H1 (cell line): Measurements from ENCODE around the gene SNAPC2. TPM values are rescaled to one million over a fixed set of nuclear protein-coding genes. Genes with fewer than 3 reads are reported as not detected.

Experiments used
- CTCF ChIA-PET: fragments of 300-600 bp; sonication (Branson Sonifier 250); formaldehyde crosslinking; loops from one replicate; lab custom pipeline; 2021; ENCODE audit not compliant: partially characterized antibody; lab: Charles Lee
- POLR2A ChIA-PET: fragments of 300-600 bp; sonication (Branson Sonifier 250); formaldehyde crosslinking; loops from one replicate; lab custom pipeline; 2021; ENCODE audit warnings: inconsistent platforms; ENCODE audit not compliant: partially characterized antibody; lab: Charles Lee
- DNase-seq, 2 experiments: peaks; one replicate each; pipeline versions ENCODE4 v3.0.0 to v3.0.0-alpha.2; 2010 to 2022; ENCODE audit warnings: low spot score in 2 of 2, low read depth in 1 of 2, mixed read lengths in 1 of 2
- FAIRE-seq: peaks from 2 replicates; lab custom pipeline; 2011; peaks lifted over from hg19 to GRCh38; lab: Jason Lieb, UNC
- H2AFZ ChIP-seq: 2 replicates; pipeline ENCODE4 v1.8.1; 2012; ENCODE audit warnings: low read length, inconsistent platforms
- H2AK5ac ChIP-seq: 2 replicates; pipeline ENCODE4 v1.6.1; 2013; ENCODE audit warnings: low read depth, low read length
- H2BK120ac ChIP-seq: replicated peaks from 2 replicates; pipeline ENCODE3; 2013; ENCODE audit warnings: low read depth, low read length, inconsistent platforms
- H2BK12ac ChIP-seq: 2 replicates; pipeline ENCODE4 v1.6.1; 2013; ENCODE audit warnings: low read depth, low read length
- H2BK15ac ChIP-seq: 2 replicates; pipeline ENCODE4 v1.6.1; 2013; ENCODE audit warnings: low read length
- H2BK20ac ChIP-seq: 2 replicates; pipeline ENCODE4 v1.6.1; 2013; ENCODE audit warnings: low read length
- H2BK5ac ChIP-seq: 2 replicates; pipeline ENCODE4 v1.6.1; 2013; ENCODE audit warnings: low read depth, low read length
- H3K14ac ChIP-seq: 2 replicates; pipeline ENCODE4 v1.6.1; 2013; ENCODE audit warnings: inconsistent platforms; ENCODE audit not compliant: insufficient read length
- H3K18ac ChIP-seq: 2 replicates; pipeline ENCODE4 v1.6.1; 2013; ENCODE audit warnings: low read length; ENCODE audit errors: extremely low read depth
- H3K23ac ChIP-seq: 2 replicates; pipeline ENCODE4 v1.6.1; 2013; ENCODE audit warnings: inconsistent platforms; ENCODE audit not compliant: insufficient read length
- H3K23me2 ChIP-seq: 2 replicates; pipeline ENCODE4 v1.6.1; 2013; ENCODE audit warnings: low read depth, low read length
- H3K27ac ChIP-seq: 2 replicates; pipeline ENCODE4 v1.6.1; 2011; ENCODE audit warnings: low read depth, low read length, inconsistent platforms
- H3K27me3 ChIP-seq, 4 experiments: replicated peaks in 1 of 4; 1 replicate in 1 of 4; 2 replicates in 3 of 4; pipeline versions ENCODE4 v1.6.1 to v1.8.1; 2011 to 2013; ENCODE audit warnings: low read length in 3 of 4, mild to moderate bottlenecking in 3 of 4, inconsistent platforms in 2 of 4, mixed read lengths in 2 of 4, moderate library complexity in 1 of 4; ENCODE audit not compliant: control insufficient read depth in 3 of 4, insufficient read depth in 3 of 4; ENCODE audit errors: extremely low read depth in 1 of 4
- H3K36me3 ChIP-seq, 4 experiments: 2 replicates each; pipeline versions ENCODE4 v1.6.1 to v1.8.1; 2011 to 2013; ENCODE audit warnings: mild to moderate bottlenecking in 4 of 4, low read length in 3 of 4, moderate library complexity in 2 of 4, control low read depth in 1 of 4, inconsistent platforms in 1 of 4; ENCODE audit not compliant: insufficient read depth in 4 of 4, control insufficient read depth in 2 of 4
- H3K4ac ChIP-seq: replicated peaks from 2 replicates; pipeline ENCODE3; 2013; ENCODE audit warnings: low read length, low read depth, mixed read lengths, inconsistent platforms; ENCODE audit not compliant: insufficient read length
- H3K4me1 ChIP-seq, 4 experiments: replicated peaks in 1 of 4; 1 replicate in 1 of 4; 2 replicates in 3 of 4; pipeline versions ENCODE4 v1.6.1 to v1.8.1; 2011 to 2013; ENCODE audit warnings: low read length in 3 of 4, inconsistent platforms in 2 of 4, mixed read lengths in 1 of 4; ENCODE audit not compliant: insufficient read depth in 4 of 4, control insufficient read depth in 3 of 4
- H3K4me2 ChIP-seq, 2 experiments: 2 replicates each; pipeline versions ENCODE4 v1.6.1 to v1.8.1; 2011 to 2013; ENCODE audit warnings: low read depth in 2 of 2, low read length in 2 of 2, control low read depth in 1 of 2, inconsistent platforms in 1 of 2, mild to moderate bottlenecking in 1 of 2; ENCODE audit not compliant: insufficient read depth in 1 of 2
- H3K4me3 ChIP-seq, 4 experiments: fragments of 200-600, 300-600 bp in 1 of 4; sonication (generic), shearing (Covaris generic), sonication (Bioruptor Twin) in 1 of 4; 2 replicates each; pipeline versions ENCODE4 v1.5.1 to v1.8.1; 2011 to 2016; ENCODE audit warnings: low read length in 4 of 4, low read depth in 3 of 4, control low read depth in 2 of 4, inconsistent platforms in 2 of 4, mild to moderate bottlenecking in 2 of 4, mixed read lengths in 1 of 4, moderate library complexity in 1 of 4; ENCODE audit not compliant: insufficient read depth in 2 of 4; ENCODE audit errors: extremely low read depth in 1 of 4
- H3K56ac ChIP-seq: replicated peaks from 2 replicates; pipeline ENCODE3; 2013; ENCODE audit warnings: low read depth, mild to moderate bottlenecking, mixed read lengths, low read length, inconsistent platforms; ENCODE audit not compliant: insufficient read length
- H3K79me1 ChIP-seq: 2 replicates; pipeline ENCODE4 v1.6.1; 2013; ENCODE audit warnings: low read depth, low read length, control low read depth
- H3K79me2 ChIP-seq, 2 experiments: 2 replicates each; pipeline versions ENCODE4 v1.6.1 to v1.8.1; 2012 to 2013; ENCODE audit warnings: low read length in 2 of 2, mild to moderate bottlenecking in 2 of 2, inconsistent platforms in 1 of 2; ENCODE audit not compliant: insufficient read depth in 2 of 2, control insufficient read depth in 1 of 2
- H3K9ac ChIP-seq, 4 experiments: replicated peaks in 1 of 4; 1 replicate in 1 of 4; 2 replicates in 3 of 4; pipeline versions ENCODE4 v1.6.1 to v1.8.1; 2011 to 2013; ENCODE audit warnings: low read depth in 3 of 4, low read length in 3 of 4, control low read depth in 2 of 4, mild to moderate bottlenecking in 2 of 4, moderate library complexity in 2 of 4, inconsistent platforms in 1 of 4; ENCODE audit errors: extremely low read depth in 1 of 4
- H3K9me3 ChIP-seq, 2 experiments: 2 replicates each; pipeline versions ENCODE4 v1.6.1 to v1.8.1; 2012 to 2013; ENCODE audit warnings: mild to moderate bottlenecking in 2 of 2, moderate library complexity in 2 of 2, control low read depth in 1 of 2, inconsistent platforms in 1 of 2, low read depth in 1 of 2, low read length in 1 of 2, mixed read lengths in 1 of 2; ENCODE audit not compliant: insufficient read depth in 2 of 2
- H4K20me1 ChIP-seq, 2 experiments: replicated peaks in 1 of 2; 2 replicates each; pipeline versions ENCODE3 to v1.8.1; 2011 to 2013; ENCODE audit warnings: inconsistent platforms in 2 of 2, low read length in 2 of 2, mild to moderate bottlenecking in 1 of 2; ENCODE audit not compliant: insufficient read depth in 2 of 2, control insufficient read depth in 1 of 2
- H4K5ac ChIP-seq: 2 replicates; pipeline ENCODE4 v1.6.1; 2013; ENCODE audit warnings: low read length, low read depth, mixed read lengths, inconsistent platforms; ENCODE audit not compliant: insufficient read length
- H4K8ac ChIP-seq: 2 replicates; pipeline ENCODE4 v1.8.0; 2013; ENCODE audit warnings: mild to moderate bottlenecking, moderate library complexity, low read length, inconsistent platforms; ENCODE audit not compliant: insufficient read depth; ENCODE audit errors: extremely low read depth
- H4K91ac ChIP-seq: replicated peaks from 2 replicates; pipeline ENCODE3; 2013; ENCODE audit warnings: low read length, mixed read lengths, inconsistent platforms; ENCODE audit not compliant: insufficient read length
- BACH1 ChIP-seq: IDR thresholded peaks from 2 replicates; pipeline ENCODE4 v1.6.1; 2012; ENCODE audit warnings: low read length, improper control_type of control experiment
- CREB1 ChIP-seq: IDR thresholded peaks from 2 replicates; pipeline ENCODE4 v1.6.1; 2012; ENCODE audit warnings: inconsistent platforms
- RAD21 ChIP-seq, 2 experiments: IDR thresholded peaks in 1 of 2; conservative IDR thresholded peaks in 1 of 2; 2 replicates each; pipeline ENCODE4 v1.6.1; 2011; ENCODE audit warnings: low read depth in 2 of 2, low read length in 2 of 2, improper control_type of control experiment in 1 of 2, inconsistent platforms in 1 of 2, mild to moderate bottlenecking in 1 of 2, moderate library complexity in 1 of 2
- RBBP5 ChIP-seq: IDR thresholded peaks from 2 replicates; pipeline ENCODE4 v1.7.1; 2012; ENCODE audit warnings: low read depth, mild to moderate bottlenecking, inconsistent platforms, low read length, moderate library complexity, borderline replicate concordance
- SP2 ChIP-seq: IDR thresholded peaks from 2 replicates; pipeline ENCODE4 v1.6.1; 2012; ENCODE audit warnings: mild to moderate bottlenecking, low read length, inconsistent platforms
- WGBS, 2 experiments: shearing (Covaris generic) in 1 of 2; methylation state at CpG; one replicate each; pipeline versions ENCODE4 v1.1.6 to v1.1.7; 2013 to 2015; ENCODE audit warnings: low lambda C conversion rate in 2 of 2, mixed read lengths in 2 of 2, inconsistent platforms in 1 of 2, low coverage in 1 of 2, missing lambda C conversion rate in 1 of 2; ENCODE audit not compliant: insufficient replicate concordance in 2 of 2, insufficient coverage in 1 of 2, insufficient read length in 1 of 2; ENCODE audit errors: extremely low coverage in 1 of 2, missing lambda C conversion rate in 1 of 2; 5-methylcytosine and 5-hydroxymethylcytosine counted together
- polyA plus RNA-seq, 7 experiments: library from polyadenylated mRNA; depleted of rRNA in 3 of 7; stranded (reverse) in 5 of 7; unstranded in 2 of 7; fragments of >200 nt in 5 of 7; fragments of 200-250 nt in 2 of 7; gene quantifications; 1 replicate in 5 of 7; 2 replicates in 1 of 7; 4 replicates in 1 of 7; pipeline versions ENCODE4 v1.2.1 to v1.2.3, GENCODE V29; 2011 to 2013; ENCODE audit warnings: missing spikeins in 2 of 7, mixed read lengths in 2 of 7
- total RNA-seq: library from RNA; stranded (reverse); fragmentation: NEBNext Ultra II Directional; extraction: Animal tissue kit (Norgen Biotek cat#: 25700); gene quantifications from 2 replicates; pipeline ENCODE4 v1.2.1, GENCODE V29; 2021
- TF ChIP-seq, protein P1 (sequence below): IDR thresholded peaks from 2 replicates; pipeline ENCODE4 v1.6.1; 2012; ENCODE audit warnings: low read length, inconsistent platforms
- TF ChIP-seq, protein P2 (sequence below), 3 experiments: IDR thresholded peaks; 1 replicate in 2 of 3; 2 replicates in 1 of 3; pipeline versions ENCODE4 v1.5.1 to v1.6.1; 2011; ENCODE audit warnings: low read length in 3 of 3, mild to moderate bottlenecking in 3 of 3, inconsistent platforms in 2 of 3, low read depth in 1 of 3, moderate library complexity in 1 of 3; ENCODE audit not compliant: insufficient read depth in 1 of 3; ENCODE audit errors: control extremely low read depth in 1 of 3
- TF ChIP-seq, protein P3 (sequence below): IDR thresholded peaks from 2 replicates; pipeline ENCODE4 v1.6.1; 2011; ENCODE audit warnings: low read depth, mild to moderate bottlenecking, low read length; ENCODE audit not compliant: insufficient read depth

The SNAPC2 gene
- total and polyA plus RNA-seq, 2 of the 8 experiments (the other 6 are each of a cell fraction or from before 2014, with no cell fraction given) = 18.2 to 20.3 TPM

DNA sequence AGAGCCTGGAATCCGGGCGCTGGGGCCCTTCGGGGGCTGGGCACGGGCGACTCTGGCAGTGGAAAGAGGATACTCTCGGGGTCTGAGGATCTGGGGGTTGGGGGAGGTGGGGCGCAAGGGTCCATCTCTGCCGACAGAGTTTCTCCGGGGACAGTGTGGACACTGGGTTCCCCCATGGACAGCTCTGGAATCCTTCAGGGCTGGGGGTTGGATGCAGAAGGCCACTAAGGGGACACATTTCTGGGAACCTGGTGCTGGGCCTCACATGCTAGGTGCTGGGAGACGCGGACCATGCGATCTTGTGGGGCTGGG lies 3.2 kb upstream of the SNAPC2 start:
- peak overlapping the region; percentile 86 to 94 for H3K4me2 ChIP-seq
- H2AK5ac ChIP-seq = no peak overlapping the region
- ChIA-PET CTCF (interaction anchor here (0.6 to 9.0 kb wide), 13 partner anchors 9 to 238 kb away, joined by 3 to 112 read pairs (median 5); partner anchors contain the start of genes MAP2K7, PRR36 and TIMM44), POLR2A (interaction anchor here (1.3 to 10.6 kb wide), 10 partner anchors 9 to 60 kb away, joined by 3 to 106 read pairs (median 8); partner anchors contain the start of genes CTXN1, LRRC8E and MAP2K7)
- no peak for FAIRE-seq
- DNase-seq = no peak
- peaks cover 0 to 20% (median 12%) of the 10 kb centered on the region in 4 experiments; a peak in 5 of 7 replicates for H3K4me1 ChIP-seq
- no peak overlapping the region for H3K27ac ChIP-seq
- no peak overlapping the region; the same call in 1 of the 2 replicates for H3K18ac ChIP-seq
- no peaks in the 10 kb centered on the region for H3K9me3 ChIP-seq
- H3K4me3 ChIP-seq = peak overlapping the region; percentile 30 to 64 (median 48)
- H3K23ac ChIP-seq = no peak overlapping the region
- H3K9ac ChIP-seq = no peak overlapping the region; a peak in 1 of 7 replicates
- 6% methylated on average over 7 of the region's 12 CpGs; no CpG with 5 or more reads in 1 of the 2 experiments for WGBS, 2 experiments
- H2BK12ac ChIP-seq = no peak overlapping the region
- H3K14ac ChIP-seq = no peak overlapping the region
- no peak overlapping the region for H4K5ac ChIP-seq
- H2BK120ac ChIP-seq = no peak overlapping the region
- H4K8ac ChIP-seq = no peak overlapping the region
- peak overlapping the region; percentile 31; the same call in 1 of the 2 replicates for H2BK15ac ChIP-seq
- H3K79me2 ChIP-seq = no peaks in the 10 kb centered on the region
- H4K20me1 ChIP-seq = peaks cover 8 to 10% of the 10 kb centered on the region in 2 experiments
- TF ChIP-seq SP2 = no peak
- no peak for TF ChIP-seq CREB1
- TF ChIP-seq, protein P1, sequence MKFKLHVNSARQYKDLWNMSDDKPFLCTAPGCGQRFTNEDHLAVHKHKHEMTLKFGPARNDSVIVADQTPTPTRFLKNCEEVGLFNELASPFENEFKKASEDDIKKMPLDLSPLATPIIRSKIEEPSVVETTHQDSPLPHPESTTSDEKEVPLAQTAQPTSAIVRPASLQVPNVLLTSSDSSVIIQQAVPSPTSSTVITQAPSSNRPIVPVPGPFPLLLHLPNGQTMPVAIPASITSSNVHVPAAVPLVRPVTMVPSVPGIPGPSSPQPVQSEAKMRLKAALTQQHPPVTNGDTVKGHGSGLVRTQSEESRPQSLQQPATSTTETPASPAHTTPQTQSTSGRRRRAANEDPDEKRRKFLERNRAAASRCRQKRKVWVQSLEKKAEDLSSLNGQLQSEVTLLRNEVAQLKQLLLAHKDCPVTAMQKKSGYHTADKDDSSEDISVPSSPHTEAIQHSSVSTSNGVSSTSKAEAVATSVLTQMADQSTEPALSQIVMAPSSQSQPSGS = no peak
- TF ChIP-seq RBBP5 = peak; percentile 29; the same call in 1 of the 2 replicates
- no peak for TF ChIP-seq BACH1
- TF ChIP-seq, protein P2, sequence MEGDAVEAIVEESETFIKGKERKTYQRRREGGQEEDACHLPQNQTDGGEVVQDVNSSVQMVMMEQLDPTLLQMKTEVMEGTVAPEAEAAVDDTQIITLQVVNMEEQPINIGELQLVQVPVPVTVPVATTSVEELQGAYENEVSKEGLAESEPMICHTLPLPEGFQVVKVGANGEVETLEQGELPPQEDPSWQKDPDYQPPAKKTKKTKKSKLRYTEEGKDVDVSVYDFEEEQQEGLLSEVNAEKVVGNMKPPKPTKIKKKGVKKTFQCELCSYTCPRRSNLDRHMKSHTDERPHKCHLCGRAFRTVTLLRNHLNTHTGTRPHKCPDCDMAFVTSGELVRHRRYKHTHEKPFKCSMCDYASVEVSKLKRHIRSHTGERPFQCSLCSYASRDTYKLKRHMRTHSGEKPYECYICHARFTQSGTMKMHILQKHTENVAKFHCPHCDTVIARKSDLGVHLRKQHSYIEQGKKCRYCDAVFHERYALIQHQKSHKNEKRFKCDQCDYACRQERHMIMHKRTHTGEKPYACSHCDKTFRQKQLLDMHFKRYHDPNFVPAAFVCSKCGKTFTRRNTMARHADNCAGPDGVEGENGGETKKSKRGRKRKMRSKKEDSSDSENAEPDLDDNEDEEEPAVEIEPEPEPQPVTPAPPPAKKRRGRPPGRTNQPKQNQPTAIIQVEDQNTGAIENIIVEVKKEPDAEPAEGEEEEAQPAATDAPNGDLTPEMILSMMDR (IDR thresholded peaks at IDR 0.05; ENCODE audit: control extremely low read depth in 1 of 3, insufficient read depth in 1 of 3, low read depth in 1 of 3, low read length in 3 of 3) = no peak
- TF ChIP-seq, protein P3, sequence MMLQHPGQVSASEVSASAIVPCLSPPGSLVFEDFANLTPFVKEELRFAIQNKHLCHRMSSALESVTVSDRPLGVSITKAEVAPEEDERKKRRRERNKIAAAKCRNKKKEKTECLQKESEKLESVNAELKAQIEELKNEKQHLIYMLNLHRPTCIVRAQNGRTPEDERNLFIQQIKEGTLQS = no peak
- TF ChIP-seq RAD21 (IDR thresholded peaks at IDR 0.05 in 1 of 2, conservative IDR thresholded peaks at IDR 0.05 in 1 of 2; ENCODE audit: low read depth in 2 of 2, low read length in 2 of 2) = no peak
- TF ChIP-seq, all 59 proteins: peak for 1
- Histone ChIP-seq H3K79me1 (no peaks in the 10 kb centered on the region), H2AFZ (no peak overlapping the region), H3K4ac (no peak overlapping the region), H2BK5ac (no peak overlapping the region), H4K91ac (no peak overlapping the region), H2BK20ac (no peak overlapping the region), H3K36me3 (peaks cover 0 to 9% (median 2%) of the 10 kb centered on the region in 4 experiments; a peak in 2 of 8 replicates), H3K27me3 (peaks cover 17 to 45% (median 39%) of the 10 kb centered on the region in 4 experiments; a peak in 6 of 7 replicates), H3K56ac (no peak overlapping the region), H3K23me2 (peaks cover 21% of the 10 kb centered on the region)
